GM12891 (cell line): Measurements from ENCODE around the gene CLPTM1.
A peak's percentile ranks its signal among the peaks of the same experiment; 100 is the strongest.
"Not testable (repeated sequence)": the region's sequence is repeated elsewhere in the genome, so short reads cannot be mapped to it uniquely, and the experiment has no call there.

Experiments
- DNase-seq: peaks from one replicate; pipeline ENCODE4 v3.0.0; 2011; ENCODE audit warnings: low spot score; ENCODE audit not compliant: insufficient read length
- FAIRE-seq: peaks from 2 replicates; lab custom pipeline; 2011; peaks lifted over from hg19 to GRCh38; lab: Jason Lieb, UNC
- PAX5 ChIP-seq: IDR thresholded peaks from 2 replicates; pipeline ENCODE4 v1.6.1; 2011; ENCODE audit warnings: low read length, moderate library complexity, mild to moderate bottlenecking; ENCODE audit not compliant: insufficient read depth, severe bottlenecking
- POLR2A ChIP-seq: IDR thresholded peaks from 2 replicates; pipeline ENCODE4 v1.6.1; 2011; ENCODE audit warnings: low read depth, low read length, control low read depth
- POLR2AphosphoS5 ChIP-seq: IDR thresholded peaks from 2 replicates; pipeline ENCODE4 v1.6.1; 2011; ENCODE audit warnings: low read depth, low read length, control low read depth
- POU2F2 ChIP-seq: IDR thresholded peaks from 2 replicates; pipeline ENCODE4 v1.6.1; 2011; ENCODE audit warnings: low read depth, mild to moderate bottlenecking, control low read depth, low read length, moderate library complexity
- SPI1 ChIP-seq: IDR thresholded peaks from 2 replicates; pipeline ENCODE4 v1.6.1; 2011; ENCODE audit warnings: low read depth, low read length, control low read depth
- TAF1 ChIP-seq: IDR thresholded peaks from 2 replicates; pipeline ENCODE4 v1.6.1; 2011; ENCODE audit warnings: low read depth, low read length, control low read depth

CLPTM1 gene

GRCh38 chr19:44924243-44924725 lies 30.9 kb upstream of the CLPTM1 start:
- TF ChIP-seq TAF1 (no peak), POU2F2 (no peak), POLR2A (no peak)
- DNase-seq = no peak
- FAIRE-seq = no peak

- DNase-seq (no peak), FAIRE-seq (no peak)
- TF ChIP-seq POLR2A = no peak
- TF ChIP-seq PAX5 = no peak
- no peak for TF ChIP-seq SPI1
- no peak for TF ChIP-seq TAF1
- TF ChIP-seq POU2F2 = no peak
- TF ChIP-seq POLR2AphosphoS5 = no peak
Observed at GRCh38 chr19:44925114-44925891, 29.9 kb upstream of the CLPTM1 start.

- not testable (repeated sequence) for FAIRE-seq, DNase-seq
Observed at GRCh38 chr19:44926245-44927077, 28.7 kb upstream of the CLPTM1 start.

GRCh38 chr19:44927746-44928145 lies 27.4 kb upstream of the CLPTM1 start:
- TF ChIP-seq PAX5 = no peak
- no peak for TF ChIP-seq POLR2AphosphoS5
- FAIRE-seq (no peak), DNase-seq (no peak)

- FAIRE-seq (no peak), DNase-seq (no peak)
- TF ChIP-seq POU2F2 (no peak), TAF1 (no peak), POLR2AphosphoS5 (no peak), SPI1 (no peak), POLR2A (no peak)
Observed at GRCh38 chr19:44930088-44930487, 25.1 kb upstream of the CLPTM1 start.

GRCh38 chr19:44931541-44931940 lies 23.6 kb upstream of the CLPTM1 start:
- DNase-seq (no peak), FAIRE-seq (no peak)
- TF ChIP-seq POU2F2 (no peak), TAF1 (no peak), PAX5 (no peak), POLR2AphosphoS5 (no peak), POLR2A (no peak), SPI1 (no peak)

- DNase-seq (no peak), FAIRE-seq (no peak)
- TF ChIP-seq POLR2A (no peak), TAF1 (no peak), POLR2AphosphoS5 (no peak), PAX5 (no peak), POU2F2 (no peak), SPI1 (no peak)
Observed at GRCh38 chr19:44939668-44940067, 15.5 kb upstream of the CLPTM1 start.

GRCh38 chr19:44942067-44942571 lies 13.1 kb upstream of the CLPTM1 start, which contains the start of gene APOC4:
Gene APOC4, plus strand, starts transcription at chr19:44942237. Its CDS starts 41 bp downstream, at chr19:44942278.
- no peak for FAIRE-seq
- no peak for DNase-seq

GRCh38 chr19:44943801-44944249 lies 11.4 kb upstream of the CLPTM1 start:
- peak; percentile 91 for FAIRE-seq

More at GRCh38 chr19:44942067-44942571, 13.1 kb upstream of the CLPTM1 start, which contains the start of gene APOC4:
- TF ChIP-seq TAF1 = no peak
- no peak for TF ChIP-seq POLR2A
- TF ChIP-seq POU2F2 = no peak
- no peak for TF ChIP-seq POLR2AphosphoS5
- no peak for TF ChIP-seq PAX5
- no peak for TF ChIP-seq SPI1

More at GRCh38 chr19:44943801-44944249, 11.4 kb upstream of the CLPTM1 start:
- TF ChIP-seq POLR2A (0 out of 2 replicates have a peak, but pooled peaks have one; percentile 41), POLR2AphosphoS5 (peak; percentile 54; the same call in 1 of the 2 replicates), PAX5 (no peak), TAF1 (0 out of 2 replicates have a peak, but pooled peaks have one; percentile 36), POU2F2 (0 out of 2 replicates have a peak, but pooled peaks have one; percentile 21), SPI1 (peak; percentile 98)
- peak; percentile 86 for DNase-seq
